GM19468 (cell line): ENCODE results near the gene BHLHE40.

Experiments
- ATAC-seq: cut with Tn5 transposase; IDR thresholded peaks from one replicate; pipeline ENCODE4 v1.9.1; 2021; ENCODE audit warnings: mild to moderate bottlenecking, moderate library complexity, moderate number of reproducible peaks; ENCODE audit not compliant: unreplicated experiment; ENCODE audit errors: extremely low read depth

Gene BHLHE40

GRCh38 chr3:4996771-4997291 is 17.6 kb downstream of the BHLHE40 start:
- ATAC-seq, result no peak

- no peak for ATAC-seq
Observed at GRCh38 chr3:4997946-4998345, 18.7 kb downstream of the BHLHE40 start.

DNA sequence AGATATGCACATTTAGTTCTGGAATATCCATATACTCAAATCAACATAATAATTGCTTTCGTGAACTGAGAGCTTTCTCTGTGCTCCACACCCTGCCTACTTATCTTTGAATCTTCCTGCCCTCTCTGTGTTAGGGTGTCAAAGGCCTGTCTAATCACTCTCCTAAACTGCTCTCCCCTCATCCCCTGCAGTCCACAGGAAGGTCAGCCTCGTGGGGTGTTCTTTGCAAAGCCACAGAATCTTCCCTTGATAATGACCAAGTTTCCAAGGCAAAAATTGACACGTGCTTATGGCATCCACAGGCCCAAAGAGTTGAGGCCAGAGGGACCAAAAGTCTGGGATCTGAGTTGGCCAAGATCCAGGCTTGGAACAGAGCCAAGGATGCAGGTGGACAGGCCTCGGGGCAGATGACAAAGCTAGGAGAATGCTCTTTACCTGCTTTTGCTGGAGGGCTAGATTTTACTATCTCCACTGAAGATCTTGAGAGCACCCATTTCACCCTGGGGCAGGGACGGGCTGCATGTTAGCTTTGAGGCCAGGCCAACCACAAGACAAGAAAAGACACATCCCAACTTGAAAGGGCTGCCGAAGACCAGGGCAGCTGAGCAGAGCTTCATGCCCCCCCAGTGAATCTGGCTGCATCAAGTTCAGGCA is 20.4 kb downstream of the BHLHE40 start:
- ATAC-seq, result no peak

GRCh38 chr3:5001135-5001534 is 21.9 kb downstream of the BHLHE40 start:
- no peak for ATAC-seq

- no peak for ATAC-seq
Observed at GRCh38 chr3:5001805-5002173, 22.6 kb downstream of the BHLHE40 start.

GRCh38 chr3:5002174-5002870 is 23.1 kb downstream of the BHLHE40 start:
- ATAC-seq, result no peak

DNA sequence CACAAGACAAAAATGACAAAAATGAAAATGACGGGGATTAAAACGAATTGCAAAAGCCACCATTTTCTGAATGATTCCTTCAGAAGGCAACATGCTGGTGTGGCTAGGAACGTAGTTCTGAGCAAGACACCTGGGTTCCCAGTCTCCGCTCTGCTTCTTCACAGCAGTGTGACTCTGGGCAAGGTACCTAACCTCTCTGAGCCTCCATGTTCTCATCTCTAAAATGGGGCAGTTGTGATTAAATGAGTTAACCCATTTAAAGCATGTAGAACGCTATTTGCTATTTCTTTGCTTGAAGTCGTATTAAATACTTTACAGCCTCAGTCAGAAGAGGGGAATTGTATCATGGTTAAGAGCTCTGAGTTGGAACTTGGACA is 23.6 kb downstream of the BHLHE40 start:
- no peak for ATAC-seq

GRCh38 chr3:5004319-5005152 is 25.3 kb downstream of the BHLHE40 start:
- ATAC-seq, result no peak

DNA sequence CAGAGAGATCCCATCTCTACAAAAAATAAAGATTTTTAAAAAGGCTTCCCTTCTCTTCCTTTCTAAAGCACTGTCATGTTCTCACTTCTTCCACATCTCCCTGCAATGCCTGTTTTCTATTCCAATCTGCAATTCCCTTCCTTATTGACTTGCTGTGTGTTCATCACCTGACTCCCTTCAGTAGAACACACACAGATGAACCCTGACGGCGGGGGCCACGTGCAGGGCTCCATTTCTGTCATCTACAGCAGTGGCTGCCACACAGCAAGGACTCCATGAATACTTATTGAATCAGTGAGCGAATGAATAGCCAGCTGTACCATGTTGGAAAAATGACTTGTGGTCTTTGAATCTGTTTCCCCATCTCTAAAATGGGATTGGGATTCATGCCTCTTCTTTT is 26.1 kb downstream of the BHLHE40 start:
- ATAC-seq, result no peak

DNA sequence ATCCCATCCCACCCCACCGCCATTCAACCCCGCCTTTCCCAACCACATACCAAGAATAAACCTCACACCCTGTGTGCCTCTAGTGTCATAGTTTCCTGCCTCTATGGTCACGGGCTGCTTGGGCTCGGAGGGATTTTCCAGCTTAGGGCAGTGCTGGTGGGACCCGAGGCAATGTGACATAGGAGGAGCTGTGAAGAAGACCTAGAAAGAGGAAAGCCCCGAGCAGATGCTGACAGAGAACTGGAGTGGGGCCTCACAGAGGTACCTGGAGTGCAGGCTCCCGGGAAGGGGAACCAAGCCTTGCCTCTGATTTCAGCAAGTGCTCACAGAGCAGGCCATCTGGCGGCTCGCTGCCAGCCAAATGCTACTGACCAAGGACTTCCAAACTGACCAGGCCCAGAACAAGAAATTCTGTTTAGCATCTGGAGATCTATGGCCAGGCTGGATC is 27.5 kb downstream of the BHLHE40 start:
- peak; percentile 34 for ATAC-seq

- no peak for ATAC-seq
Observed at GRCh38 chr3:5007873-5008272, 28.6 kb downstream of the BHLHE40 start.

GRCh38 chr3:5009506-5010109 is 30.4 kb downstream of the BHLHE40 start:
- no peak for ATAC-seq

- no peak for ATAC-seq
Observed at GRCh38 chr3:5010140-5010539, 30.9 kb downstream of the BHLHE40 start.

GRCh38 chr3:5010706-5011554 is 31.7 kb downstream of the BHLHE40 start:
- ATAC-seq, result no peak

DNA sequence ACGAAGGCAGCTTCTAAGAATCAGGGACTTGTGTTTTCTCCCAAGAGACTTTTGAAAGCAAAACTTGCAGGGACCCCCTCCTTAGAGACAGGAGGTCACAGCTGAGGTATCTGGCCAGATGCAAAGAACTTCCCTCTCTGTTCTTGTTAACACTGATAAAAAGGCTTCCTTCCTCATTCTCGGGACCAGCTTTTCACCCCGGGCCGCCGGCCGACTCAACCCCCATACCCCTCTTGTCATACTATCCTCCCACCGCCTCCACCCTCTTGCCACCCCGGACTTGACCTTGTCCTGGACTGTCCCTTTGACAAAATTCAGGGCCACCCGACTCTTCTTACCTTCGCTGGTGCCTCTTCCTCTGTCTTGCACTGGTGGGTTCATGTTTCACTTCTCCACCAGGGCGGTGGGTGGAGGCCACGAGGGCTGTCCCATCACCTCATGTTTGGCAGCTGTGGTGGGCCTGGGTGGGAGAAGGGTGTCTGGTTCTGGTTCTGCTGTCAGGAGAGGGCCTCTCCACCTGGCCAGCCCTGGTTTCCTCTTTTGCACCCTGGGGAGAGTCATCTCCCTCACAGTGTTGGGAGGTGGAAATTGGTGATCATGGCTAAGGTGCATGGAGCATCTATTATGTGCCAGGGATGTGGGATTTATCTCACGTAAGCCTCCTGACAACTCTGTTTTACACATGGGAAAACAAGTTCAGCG is 32.5 kb downstream of the BHLHE40 start:
- peak; percentile 52 for ATAC-seq

GRCh38 chr3:5012367-5012766 is 33.1 kb downstream of the BHLHE40 start:
- ATAC-seq, result no peak

GRCh38 chr3:5013021-5013906 is 34.0 kb downstream of the BHLHE40 start:
- no peak for ATAC-seq

GRCh38 chr3:5014391-5014790 is 35.2 kb downstream of the BHLHE40 start:
- ATAC-seq, result no peak
